CD14-positive monocyte (primary cell): ENCODE measurements around the gene HOXA5. TPM values are rescaled to one million over a fixed set of nuclear protein-coding genes. Genes with fewer than 3 reads are reported as not detected.

Experiments
- DNase-seq, 3 donors: peaks; one replicate each; pipeline ENCODE4 v3.0.0-alpha.2; 2011 to 2022
- H2AFZ ChIP-seq: 2 replicates; pipeline ENCODE4 v1.6.0; 2012; ENCODE audit warnings: mild to moderate bottlenecking, low read depth, low read length, inconsistent platforms; ENCODE audit not compliant: insufficient read depth, poor library complexity, severe bottlenecking
- H3K27ac ChIP-seq, 2 donors: 1 replicate in 1 of 2; 2 replicates in 1 of 2; pipeline ENCODE4 v1.5.1; 2012 to 2013; ENCODE audit warnings: low read length in 2 of 2, control low read depth in 1 of 2, inconsistent platforms in 1 of 2, low read depth in 1 of 2, mild to moderate bottlenecking in 1 of 2
- H3K27me3 ChIP-seq, 2 donors: one replicate each; pipeline versions ENCODE4 v1.6.0 to v1.6.1; 2011 to 2013; ENCODE audit warnings: low read length in 2 of 2; ENCODE audit not compliant: control insufficient read depth in 2 of 2, insufficient read depth in 2 of 2
- H3K36me3 ChIP-seq, 2 donors: replicated peaks in 1 of 2; 1 replicate in 1 of 2; 2 replicates in 1 of 2; pipeline versions ENCODE4 v1.5.1 to v1.6.1; 2012 to 2013; ENCODE audit warnings: low read length in 2 of 2, control low read depth in 1 of 2, inconsistent platforms in 1 of 2, mild to moderate bottlenecking in 1 of 2; ENCODE audit not compliant: insufficient read depth in 2 of 2, control insufficient read depth in 1 of 2
- H3K4me1 ChIP-seq, 2 donors: 1 replicate in 1 of 2; 2 replicates in 1 of 2; pipeline versions ENCODE4 v1.5.1 to v1.6.1; 2012 to 2013; ENCODE audit warnings: low read length in 2 of 2, control low read depth in 1 of 2, inconsistent platforms in 1 of 2, mild to moderate bottlenecking in 1 of 2, moderate library complexity in 1 of 2; ENCODE audit not compliant: insufficient read depth in 2 of 2, control insufficient read depth in 1 of 2
- H3K4me2 ChIP-seq: replicated peaks from 2 replicates; pipeline ENCODE3; 2012; ENCODE audit warnings: low read length, moderate library complexity, mild to moderate bottlenecking; ENCODE audit not compliant: poor library complexity, severe bottlenecking; ENCODE audit errors: extremely low read depth
- H3K4me3 ChIP-seq, 3 experiments: fragments of 200-600 bp in 1 of 3; sonication (generic) in 1 of 3; replicated peaks in 1 of 3; 1 replicate in 2 of 3; 2 replicates in 1 of 3; pipeline ENCODE4 v1.5.1; 2011 to 2013; ENCODE audit warnings: low read length in 3 of 3, mild to moderate bottlenecking in 3 of 3, control low read depth in 2 of 3, low read depth in 2 of 3, inconsistent platforms in 1 of 3, moderate library complexity in 1 of 3
- H3K79me2 ChIP-seq: 2 replicates; pipeline ENCODE4 v1.6.0; 2012; ENCODE audit warnings: mild to moderate bottlenecking, control low read depth, inconsistent platforms, low read length, moderate library complexity; ENCODE audit not compliant: insufficient read depth
- H3K9ac ChIP-seq: 2 replicates; pipeline ENCODE4 v1.6.0; 2017; ENCODE audit warnings: low read length, mild to moderate bottlenecking; ENCODE audit not compliant: insufficient read depth, poor library complexity, severe bottlenecking
- H3K9me3 ChIP-seq, 2 donors: replicated peaks in 1 of 2; 1 replicate in 1 of 2; 2 replicates in 1 of 2; pipeline versions ENCODE4 v1.5.1 to v1.6.1; 2012 to 2013; ENCODE audit warnings: low read length in 2 of 2, control low read depth in 1 of 2; ENCODE audit not compliant: control insufficient read depth in 1 of 2, insufficient read depth in 1 of 2
- H4K20me1 ChIP-seq: 2 replicates; pipeline ENCODE4 v1.6.0; 2012; ENCODE audit warnings: mild to moderate bottlenecking, low read length, control low read depth, moderate library complexity; ENCODE audit not compliant: insufficient read depth
- H3K27ac Mint-ChIP-seq, 7 donors: one replicate each; pipeline ENCODE4 v1.8.0; 2020; ENCODE audit warnings: mild to moderate bottlenecking in 7 of 7, mixed read lengths in 7 of 7, moderate library complexity in 6 of 7, inconsistent platforms in 2 of 7
- H3K27me3 Mint-ChIP-seq, 3 donors: one replicate each; pipeline ENCODE4 v1.8.0; 2021 to 2022; ENCODE audit warnings: low read depth in 3 of 3, mild to moderate bottlenecking in 3 of 3, mixed read lengths in 3 of 3, moderate library complexity in 3 of 3, inconsistent platforms in 1 of 3
- H3K36me3 Mint-ChIP-seq, 2 donors: one replicate each; pipeline ENCODE4 v1.8.0; 2020; ENCODE audit warnings: mixed read lengths in 2 of 2, inconsistent platforms in 1 of 2, mild to moderate bottlenecking in 1 of 2
- H3K4me1 Mint-ChIP-seq: one replicate; pipeline ENCODE4 v1.8.0; 2020; ENCODE audit warnings: mild to moderate bottlenecking, mixed read lengths
- H3K4me3 Mint-ChIP-seq, 2 donors: one replicate each; pipeline ENCODE4 v1.8.0; 2020; ENCODE audit warnings: mild to moderate bottlenecking in 2 of 2, mixed read lengths in 2 of 2, moderate library complexity in 1 of 2
- H3K9me3 Mint-ChIP-seq, 7 donors: one replicate each; pipeline ENCODE4 v1.8.0; 2020 to 2022; ENCODE audit warnings: mixed read lengths in 7 of 7, mild to moderate bottlenecking in 6 of 7, moderate library complexity in 6 of 7, inconsistent platforms in 2 of 7
- CTCF ChIP-seq: fragments of 200-600 bp; IDR thresholded peaks from one replicate; pipeline ENCODE4 v1.8.0; 2022; ENCODE audit warnings: antibody characterized with exemption, mild to moderate bottlenecking
- WGBS: methylation state at CpG from one replicate; pipeline ENCODE4 v1.1.5; 2013; ENCODE audit warnings: missing lambda C conversion rate; ENCODE audit not compliant: insufficient coverage; 5-methylcytosine and 5-hydroxymethylcytosine counted together
- intact Hi-C, 2 donors: fragments of 100-400 bp; cut with micrococcal nuclease; formaldehyde crosslinking; loops; one replicate each; pipeline versions ENCODE4 v1.15.0 to v1.15.1; 2023
- polyA plus RNA-seq, 3 donors: library from polyadenylated mRNA; depleted of rRNA in 1 of 3; unstranded in 2 of 3; stranded (reverse) in 1 of 3; fragments of 300-500 nt in 2 of 3; fragments of >200 nt in 1 of 3; fragmentation: Illumina TruSeq in 2 of 3; gene quantifications; 1 replicate in 2 of 3; 2 replicates in 1 of 3; pipeline ENCODE4 v1.2.3, GENCODE V29; 2012 to 2021

The HOXA5 gene
- polyA plus RNA-seq, 3 donors = 0.85 to 3.0 (median 1.8) TPM

- under 1% methylated on average over 26 of the region's 46 CpGs for WGBS
- H3K36me3 Mint-ChIP-seq = peaks cover 25 to 38% of the 10 kb centered on the region in 2 donors
- no peak for DNase-seq
- peaks cover 5 to 62% (median 44%) of the 10 kb centered on the region in 7 donors for H3K9me3 Mint-ChIP-seq
- Histone ChIP-seq H3K36me3 (no peaks in the 10 kb centered on the region), H3K9ac (no peak overlapping the region), H2AFZ (peak overlapping the region; percentile 9), H3K4me3 (peak overlapping the region in 1 of 3 experiments; percentile 25), H3K9me3 (peaks cover 28 to 43% of the 10 kb centered on the region in 2 donors), H3K4me2 (peak overlapping the region; percentile 42), H3K27ac (no peak overlapping the region), H3K27me3 (peaks cover 77 to 98% of the 10 kb centered on the region in 2 donors), H3K79me2 (peaks cover 2% of the 10 kb centered on the region), H4K20me1 (peaks cover 9% of the 10 kb centered on the region), H3K4me1 (peaks cover 69 to 89% of the 10 kb centered on the region in 2 donors)
- intact Hi-C loops = loop anchor here (2.0 to 10.0 kb wide), 4 partner anchors 17 to 1308 kb away; partner anchors contain the start of genes HOXA13 (in 1 of the 2) and HOXA3 (in 1 of the 2)
- peak overlapping the region in 1 of 2 donors; percentile 87 for H3K4me3 Mint-ChIP-seq
- H3K27me3 Mint-ChIP-seq = peaks cover 86 to 98% (median 88%) of the 10 kb centered on the region in 3 donors
- peaks cover 63% of the 10 kb centered on the region for H3K4me1 Mint-ChIP-seq
- no peak for TF ChIP-seq CTCF
- no peak overlapping the region for H3K27ac Mint-ChIP-seq
These were observed 26.4 kb upstream of the HOXA5 start for GRCh38 chr7:27169658-27170425.

GRCh38 chr7:27168265-27168947, 24.9 kb upstream of the HOXA5 start:
- peaks cover 73 to 99% of the 10 kb centered on the region in 2 donors for H3K27me3 ChIP-seq
- Mint-ChIP-seq H3K4me1 (peaks cover 70% of the 10 kb centered on the region), H3K27me3 (peaks cover 88 to 98% (median 92%) of the 10 kb centered on the region in 3 donors), H3K27ac (no peak overlapping the region), H3K36me3 (peaks cover 30 to 47% of the 10 kb centered on the region in 2 donors), H3K4me3 (peak overlapping the region in 1 of 2 donors; percentile 95), H3K9me3 (peaks cover 5 to 68% (median 47%) of the 10 kb centered on the region in 7 donors)
- peaks cover 9% of the 10 kb centered on the region for H4K20me1 ChIP-seq
- intact Hi-C loops = loop anchor here (2.0 to 10.0 kb wide), 4 partner anchors 16 to 1306 kb away; partner anchors contain the start of genes HOXA13 (in 1 of the 2) and HOXA3 (in 1 of the 2)
- no peak for TF ChIP-seq CTCF
- H3K4me3 ChIP-seq = peak overlapping the region in 1 of 3 experiments; percentile 18
- no peak overlapping the region for H3K27ac ChIP-seq
- H3K79me2 ChIP-seq = peaks cover 7% of the 10 kb centered on the region
- H2AFZ ChIP-seq = no peak overlapping the region
- H3K4me2 ChIP-seq = no peak overlapping the region
- H3K36me3 ChIP-seq = no peaks in the 10 kb centered on the region
- peaks cover 75 to 89% of the 10 kb centered on the region in 2 donors for H3K4me1 ChIP-seq
- no peak for DNase-seq
- peaks cover 23 to 48% of the 10 kb centered on the region in 2 donors for H3K9me3 ChIP-seq
- no peak overlapping the region for H3K9ac ChIP-seq
- WGBS = 2% methylated on average over 19 of the region's 25 CpGs
